Effector CD4-positive, alpha-beta T cell (primary cell): ENCODE data around the gene PSG3.
"Not testable (repeated sequence)": the region's sequence is repeated elsewhere in the genome, so short reads cannot be mapped to it uniquely, and the experiment has no call there.

ENCODE experiments used
- DNase-seq: peaks from one replicate; pipeline ENCODE4 v3.0.0-alpha.2; 2020

Gene PSG3

DNA sequence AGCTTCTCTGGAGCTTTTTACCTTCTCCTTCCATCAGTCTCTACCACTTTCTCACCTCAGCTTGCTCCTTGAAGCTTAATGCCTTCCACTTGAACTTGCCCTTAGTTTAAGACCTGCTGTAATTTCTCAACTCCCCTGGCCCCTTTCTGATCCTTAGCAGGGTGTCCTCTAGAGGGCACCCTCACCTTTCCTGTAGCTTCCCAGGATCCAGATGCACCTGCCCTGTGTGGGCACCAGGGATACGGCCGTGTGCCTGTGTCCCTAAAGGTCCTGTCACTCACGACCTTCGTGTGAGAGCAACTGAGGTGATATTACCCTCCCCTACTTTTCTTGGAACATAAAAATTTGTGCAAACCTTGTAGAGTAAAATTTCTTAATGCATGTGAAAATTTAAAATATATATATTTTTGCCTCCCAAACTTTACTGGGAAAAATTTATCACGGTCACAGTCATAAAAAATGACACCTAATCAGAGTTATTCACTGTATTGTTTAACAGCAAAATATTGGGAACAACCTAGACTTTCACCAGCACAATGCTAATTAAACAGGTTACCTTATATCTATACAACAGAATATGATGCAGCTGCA, 46.4 kb downstream of the PSG3 start:
- DNase-seq = no peak

DNA sequence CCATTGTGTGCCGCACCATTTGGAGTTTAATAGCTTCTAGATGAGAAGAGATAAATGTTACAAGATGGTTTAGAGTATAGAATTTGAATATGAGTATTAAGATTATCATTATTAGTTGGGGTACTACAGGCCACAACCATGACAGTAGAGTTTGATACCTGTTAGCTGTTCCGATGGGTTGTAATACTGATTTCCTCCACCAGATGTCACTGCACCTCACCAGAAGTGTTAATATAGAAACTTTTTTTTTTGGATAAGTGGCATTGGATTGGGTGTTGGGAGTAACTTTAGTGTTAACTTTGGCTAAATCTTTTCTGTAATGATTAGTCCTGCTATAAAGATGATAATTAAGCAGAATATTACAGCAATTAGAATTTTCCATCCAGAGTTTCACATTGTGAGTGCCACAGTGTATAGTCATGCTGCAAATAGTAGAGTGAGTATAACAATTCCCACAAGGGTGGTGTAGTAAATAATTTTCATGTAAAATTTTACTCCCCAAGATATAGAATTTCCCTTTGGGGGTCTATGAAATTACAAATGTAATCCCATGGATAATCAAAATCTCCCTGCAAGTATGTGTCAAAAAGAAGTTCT, 56.3 kb downstream of the PSG3 start:
- no peak for DNase-seq

DNA sequence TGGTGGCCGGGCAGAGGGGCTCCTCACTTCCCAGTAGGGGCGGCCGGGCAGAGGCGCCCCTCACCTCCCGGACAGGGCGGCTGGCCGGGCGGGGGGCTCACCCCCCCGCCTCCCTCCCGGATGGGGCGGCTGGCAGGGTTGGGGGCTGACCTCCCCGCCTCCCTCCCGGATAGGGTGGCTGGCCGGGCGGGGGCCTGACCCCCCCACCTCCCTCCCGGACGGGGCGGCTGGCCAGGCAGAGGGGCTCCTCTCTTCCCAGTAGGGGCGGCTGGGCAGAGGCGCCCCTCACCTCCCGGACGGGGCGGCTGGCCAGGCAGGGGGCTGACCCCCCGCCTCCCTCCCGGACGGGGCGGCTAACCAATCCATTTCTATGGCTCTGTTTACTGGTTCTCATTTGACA, 64.0 kb downstream of the PSG3 start:
- DNase-seq = not testable (repeated sequence)

DNA sequence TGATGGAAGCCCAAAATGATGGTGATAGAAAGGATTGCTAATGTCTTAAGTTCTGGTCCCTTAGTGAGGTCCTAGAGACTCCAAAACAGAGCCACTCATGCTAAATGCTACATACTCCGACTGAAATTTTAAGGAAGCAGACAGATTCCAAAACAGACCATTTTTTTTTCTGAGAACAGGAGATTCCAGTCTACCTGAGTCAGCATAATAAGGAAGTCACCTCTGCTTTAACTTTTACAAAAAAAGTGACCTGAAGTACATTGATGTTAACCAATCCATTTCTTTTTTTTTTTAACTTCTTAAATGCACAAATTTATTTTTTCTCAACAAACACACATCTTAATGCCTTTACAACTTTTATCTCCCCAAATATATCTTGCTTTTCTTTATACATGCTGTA, 65.7 kb downstream of the PSG3 start:
- DNase-seq = not testable (repeated sequence)
